ENCODE data around the gene CDC25B. TPM values are rescaled to one million over a fixed set of nuclear protein-coding genes. Genes with fewer than 3 reads are reported as not detected.
"Not testable (repeated sequence)": the region's sequence is repeated elsewhere in the genome, so short reads cannot be mapped to it uniquely, and the experiment has no call there.

Gene CDC25B
- total and polyA plus RNA-seq, 8 donors: 9.4 to 56.5 (median 25.1) TPM

GRCh38 chr20:3839328-3839727 lies 43.2 kb downstream of the CDC25B start:
- Histone ChIP-seq H3K27ac (no peak overlapping the region), H3K4me1 (peaks cover 0 to 12% (median 8%) of the 10 kb centered on the region in 4 donors), H3K4me3 (no peak overlapping the region), H3K36me3 (peaks cover 0 to 15% (median 7%) of the 10 kb centered on the region in 4 donors), H3K27me3 (no peaks in the 10 kb centered on the region), H3K9me3 (no peaks in the 10 kb centered on the region)
- WGBS, 5 donors: 76 to 91% (median 81%) methylated on average over 3 of the region's 3 CpGs
- TF ChIP-seq EP300 (IDR thresholded peaks at IDR 0.05): no peak
- no peak for TF ChIP-seq POLR2AphosphoS5 (IDR thresholded peaks at IDR 0.05)
- TF ChIP-seq CTCF (IDR thresholded peaks at IDR 0.05): no peak
- no peak for TF ChIP-seq POLR2A (IDR thresholded peaks at IDR 0.05)
- intact Hi-C loops (cut with DNase I; ENCODE audit: low total_unique reads): no loop called here
- DNase-seq: no peak

- H3K27me3 ChIP-seq; intact Hi-C loops (cut with DNase I; ENCODE audit: low total_unique reads); H3K4me3 ChIP-seq; H3K9me3 ChIP-seq; DNase-seq; H3K27ac ChIP-seq: not testable (repeated sequence)
- 91 to 98% (median 96%) methylated on average over 7 of the region's 7 CpGs for WGBS, 5 donors
- Histone ChIP-seq H3K36me3 (peaks cover 0 to 15% (median 7%) of the 10 kb centered on the region in 4 donors), H3K4me1 (peaks cover 0 to 12% (median 8%) of the 10 kb centered on the region in 4 donors)
Observed at GRCh38 chr20:3840201-3840600, 44.1 kb downstream of the CDC25B start.

GRCh38 chr20:3842348-3842930 lies 46.3 kb downstream of the CDC25B start:
- intact Hi-C loops (cut with DNase I; ENCODE audit: low total_unique reads): no loop called here
- H3K36me3 ChIP-seq: peaks cover 0 to 10% (median 0%) of the 10 kb centered on the region in 4 donors
- TF ChIP-seq POLR2AphosphoS5 (IDR thresholded peaks at IDR 0.05) (peak in 1 of 3 donors; percentile 22), POLR2A (IDR thresholded peaks at IDR 0.05) (no peak)
- no peaks in the 10 kb centered on the region for H3K9me3 ChIP-seq
- 37 to 60% (median 42%) methylated on average over 7 of the region's 7 CpGs for WGBS, 5 donors
- H3K27me3 ChIP-seq: no peaks in the 10 kb centered on the region
- H3K27ac ChIP-seq: peak overlapping the region; percentile 2 to 67 (median 55)
- no peak for DNase-seq
- H3K4me3 ChIP-seq: no peak overlapping the region
- peaks cover under 1 to 27% (median 21%) of the 10 kb centered on the region in 4 donors for H3K4me1 ChIP-seq

- no peak for DNase-seq
- WGBS, 5 donors: 40 to 59% (median 52%) methylated on average over 5 of the region's 5 CpGs
- peaks cover 10 to 38% (median 32%) of the 10 kb centered on the region in 4 donors for H3K4me1 ChIP-seq
- no peak for TF ChIP-seq POLR2AphosphoS5 (IDR thresholded peaks at IDR 0.05)
- TF ChIP-seq POLR2A (IDR thresholded peaks at IDR 0.05): no peak
- no peak for TF ChIP-seq EP300 (IDR thresholded peaks at IDR 0.05)
- no peak for TF ChIP-seq CTCF (IDR thresholded peaks at IDR 0.05)
- H3K9me3 ChIP-seq: no peaks in the 10 kb centered on the region
- no peaks in the 10 kb centered on the region for H3K27me3 ChIP-seq
- no peak overlapping the region for H3K4me3 ChIP-seq
- intact Hi-C loops (cut with DNase I; ENCODE audit: low total_unique reads): no loop called here
- H3K36me3 ChIP-seq: peaks cover 0 to 9% (median 0%) of the 10 kb centered on the region in 4 donors
- H3K27ac ChIP-seq: no peak overlapping the region
Observed at GRCh38 chr20:3843490-3843889, 47.4 kb downstream of the CDC25B start.

GRCh38 chr20:3843990-3844619 lies 48.0 kb downstream of the CDC25B start:
- WGBS, 5 donors: 93 to 97% (median 95%) methylated on average over 9 of the region's 9 CpGs

GRCh38 chr20:3846378-3846739 lies 50.2 kb downstream of the CDC25B start:
- H3K9me3 ChIP-seq: no peaks in the 10 kb centered on the region
- no peak for DNase-seq
- peak overlapping the region; percentile 78 to 94 (median 90) for H3K4me3 ChIP-seq
- 0 to 1% (median 1%) methylated on average over 11 to 22 of the region's 22 CpGs for WGBS, 5 donors
- no peaks in the 10 kb centered on the region for H3K27me3 ChIP-seq
- no peak for TF ChIP-seq CTCF (IDR thresholded peaks at IDR 0.05)
- peak in 1 of 4 donors; percentile 41 for TF ChIP-seq POLR2A (IDR thresholded peaks at IDR 0.05)
- no peak for TF ChIP-seq EP300 (IDR thresholded peaks at IDR 0.05)
- TF ChIP-seq POLR2AphosphoS5 (IDR thresholded peaks at IDR 0.05): no peak
- peaks cover 10 to 45% (median 40%) of the 10 kb centered on the region in 4 donors for H3K4me1 ChIP-seq
- H3K36me3 ChIP-seq: no peaks in the 10 kb centered on the region
- H3K27ac ChIP-seq: peak overlapping the region; percentile 94 to 95 (median 94)
- intact Hi-C loops (cut with DNase I; ENCODE audit: low total_unique reads): no loop called here

More at GRCh38 chr20:3843990-3844619, 48.0 kb downstream of the CDC25B start:
- H3K4me3 ChIP-seq; H3K9me3 ChIP-seq; H3K36me3 ChIP-seq; H3K27ac ChIP-seq; H3K27me3 ChIP-seq; DNase-seq; intact Hi-C loops (cut with DNase I; ENCODE audit: low total_unique reads): not testable (repeated sequence)
- peaks cover 10 to 40% (median 38%) of the 10 kb centered on the region in 4 donors for H3K4me1 ChIP-seq

Measured in stomach (tissue), 9 donors.